Epithelial cell of esophagus (primary cell): ENCODE data around the gene BAX.

Experiments
- DNase-seq: peaks from one replicate; pipeline ENCODE4 v3.0.0; 2010; ENCODE audit warnings: low read depth
- H3K4me3 ChIP-seq: 2 replicates; pipeline ENCODE4 v1.5.1; 2011; ENCODE audit warnings: mild to moderate bottlenecking, low read length, control low read depth
- CTCF ChIP-seq: IDR thresholded peaks from 2 replicates; pipeline ENCODE4 v1.5.1; 2011; ENCODE audit warnings: low read depth, mild to moderate bottlenecking, low read length, control low read depth, inconsistent platforms; ENCODE audit not compliant: insufficient read depth; ENCODE audit errors: missing control alignments

Gene BAX

GRCh38 chr19:49004133-49004532 is 49.5 kb downstream of the BAX start:
- no peak for TF ChIP-seq CTCF
- DNase-seq = no peak

GRCh38 chr19:49004964-49005614 is 50.4 kb downstream of the BAX start:
- H3K4me3 ChIP-seq = no peak overlapping the region
- no peak for DNase-seq
- TF ChIP-seq CTCF = no peak

More at GRCh38 chr19:49004133-49004532, 49.5 kb downstream of the BAX start:
- no peak overlapping the region for H3K4me3 ChIP-seq

- no peak overlapping the region for H3K4me3 ChIP-seq
- TF ChIP-seq CTCF = no peak
- DNase-seq = no peak
These were observed 52.2 kb downstream of the BAX start for GRCh38 chr19:49006905-49007304.

GRCh38 chr19:49009828-49010227 is 55.2 kb downstream of the BAX start:
- no peak overlapping the region for H3K4me3 ChIP-seq
- TF ChIP-seq CTCF = no peak
- DNase-seq = no peak

- no peak overlapping the region for H3K4me3 ChIP-seq
- no peak for TF ChIP-seq CTCF
- no peak for DNase-seq
These were observed 55.8 kb downstream of the BAX start for GRCh38 chr19:49010453-49010852.

- no peak overlapping the region for H3K4me3 ChIP-seq
- DNase-seq = no peak
- no peak for TF ChIP-seq CTCF
These were observed 56.5 kb downstream of the BAX start for GRCh38 chr19:49011194-49011593.
